Osteoblast (primary cell): ENCODE results near the gene CARD10. TPM values are rescaled to one million over a fixed set of nuclear protein-coding genes. Genes with fewer than 3 reads are reported as not detected.

Experiments used
- DNase-seq: peaks from one replicate; pipeline ENCODE4 v3.0.0; 2011; ENCODE audit warnings: low spot score, mixed read lengths; ENCODE audit not compliant: insufficient read length; ENCODE audit errors: missing footprints
- H2AFZ ChIP-seq: 2 replicates; pipeline ENCODE4 v1.6.0; 2011; ENCODE audit warnings: mild to moderate bottlenecking, low read length
- H3K27ac ChIP-seq: 2 replicates; pipeline ENCODE4 v1.5.1; 2011; ENCODE audit warnings: mild to moderate bottlenecking, low read depth, low read length, moderate library complexity
- H3K27me3 ChIP-seq: 2 replicates; pipeline ENCODE4 v1.6.0; 2012; ENCODE audit warnings: mild to moderate bottlenecking, control low read depth, inconsistent platforms, low read length, moderate library complexity; ENCODE audit not compliant: insufficient read depth
- H3K36me3 ChIP-seq: 2 replicates; pipeline ENCODE4 v1.5.1; 2011; ENCODE audit warnings: mild to moderate bottlenecking, low read length, control low read depth, moderate library complexity; ENCODE audit not compliant: insufficient read depth
- H3K4me1 ChIP-seq: 2 replicates; pipeline ENCODE4 v1.5.1; 2011; ENCODE audit warnings: mild to moderate bottlenecking, low read length, control low read depth, moderate library complexity; ENCODE audit not compliant: insufficient read depth
- H3K4me2 ChIP-seq: 2 replicates; pipeline ENCODE4 v1.6.0; 2011; ENCODE audit warnings: mild to moderate bottlenecking, low read length; ENCODE audit not compliant: insufficient read depth
- H3K4me3 ChIP-seq: fragments of 200-600 bp; sonication (generic); 3 replicates; pipeline ENCODE4 v1.5.1; 2012; ENCODE audit warnings: mild to moderate bottlenecking, low read length, inconsistent platforms; ENCODE audit not compliant: insufficient read depth
- H3K79me2 ChIP-seq: 2 replicates; pipeline ENCODE4 v1.6.0; 2012; ENCODE audit warnings: mild to moderate bottlenecking, low read length, control low read depth, inconsistent platforms; ENCODE audit not compliant: insufficient read depth
- H3K9me3 ChIP-seq: 2 replicates; pipeline ENCODE4 v1.5.1; 2011; ENCODE audit warnings: low read depth, low read length, control low read depth
- H4K20me1 ChIP-seq: 2 replicates; pipeline ENCODE4 v1.6.0; 2012; ENCODE audit warnings: mild to moderate bottlenecking, low read length, control low read depth; ENCODE audit not compliant: insufficient read depth
- total RNA-seq: library from RNA; depleted of rRNA; stranded (reverse); fragments of >200 nt; gene quantifications from 2 replicates; pipeline ENCODE4 v1.2.3, GENCODE V29; 2012
- TF ChIP-seq, protein P1 (sequence below): IDR thresholded peaks from 2 replicates; pipeline ENCODE4 v1.5.1; 2011; ENCODE audit warnings: mild to moderate bottlenecking, low read depth, low read length, moderate library complexity; ENCODE audit errors: extremely low read depth

The CARD10 gene
- total RNA-seq, 1 donor = 11.9 TPM

DNA sequence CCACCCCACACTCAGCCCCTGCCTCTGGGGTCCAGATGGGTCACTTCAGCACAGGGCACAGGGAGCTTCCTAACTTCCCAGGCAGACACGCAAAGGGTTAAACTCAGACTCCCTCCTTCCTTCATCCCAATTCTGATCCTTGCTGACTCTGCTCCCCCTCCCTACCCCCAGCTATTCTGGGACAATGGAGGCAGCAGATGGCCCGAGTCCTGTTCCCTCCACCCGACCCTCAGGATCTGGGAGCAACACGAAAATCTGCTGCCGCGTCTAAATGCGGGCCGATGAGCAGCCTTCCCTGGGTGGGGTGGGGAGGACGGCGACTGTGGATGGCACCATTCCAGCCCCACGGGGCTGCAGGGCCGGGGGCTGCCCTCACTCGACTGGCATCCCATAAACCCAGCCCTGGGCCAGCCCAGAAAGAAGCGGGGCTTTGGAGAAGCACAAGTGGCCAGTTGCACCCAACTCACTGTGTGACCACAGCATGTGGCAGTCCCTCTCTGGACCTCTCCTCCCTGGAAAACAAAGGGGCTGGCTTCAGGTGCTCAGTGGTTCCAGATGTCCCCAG is 51.7 kb downstream of the CARD10 start:
- H3K79me2 ChIP-seq = no peaks in the 10 kb centered on the region
- TF ChIP-seq, protein P1, sequence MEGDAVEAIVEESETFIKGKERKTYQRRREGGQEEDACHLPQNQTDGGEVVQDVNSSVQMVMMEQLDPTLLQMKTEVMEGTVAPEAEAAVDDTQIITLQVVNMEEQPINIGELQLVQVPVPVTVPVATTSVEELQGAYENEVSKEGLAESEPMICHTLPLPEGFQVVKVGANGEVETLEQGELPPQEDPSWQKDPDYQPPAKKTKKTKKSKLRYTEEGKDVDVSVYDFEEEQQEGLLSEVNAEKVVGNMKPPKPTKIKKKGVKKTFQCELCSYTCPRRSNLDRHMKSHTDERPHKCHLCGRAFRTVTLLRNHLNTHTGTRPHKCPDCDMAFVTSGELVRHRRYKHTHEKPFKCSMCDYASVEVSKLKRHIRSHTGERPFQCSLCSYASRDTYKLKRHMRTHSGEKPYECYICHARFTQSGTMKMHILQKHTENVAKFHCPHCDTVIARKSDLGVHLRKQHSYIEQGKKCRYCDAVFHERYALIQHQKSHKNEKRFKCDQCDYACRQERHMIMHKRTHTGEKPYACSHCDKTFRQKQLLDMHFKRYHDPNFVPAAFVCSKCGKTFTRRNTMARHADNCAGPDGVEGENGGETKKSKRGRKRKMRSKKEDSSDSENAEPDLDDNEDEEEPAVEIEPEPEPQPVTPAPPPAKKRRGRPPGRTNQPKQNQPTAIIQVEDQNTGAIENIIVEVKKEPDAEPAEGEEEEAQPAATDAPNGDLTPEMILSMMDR = no peak
- H4K20me1 ChIP-seq = no peaks in the 10 kb centered on the region
- peak; percentile 54 for DNase-seq
- H3K27me3 ChIP-seq = peaks cover 59% of the 10 kb centered on the region
- H3K9me3 ChIP-seq = no peaks in the 10 kb centered on the region
- H3K4me3 ChIP-seq = no peak overlapping the region
- H3K4me2 ChIP-seq = no peak overlapping the region
- no peak overlapping the region for H2AFZ ChIP-seq
- no peaks in the 10 kb centered on the region for H3K4me1 ChIP-seq
- H3K27ac ChIP-seq = no peak overlapping the region
- no peaks in the 10 kb centered on the region for H3K36me3 ChIP-seq

DNA sequence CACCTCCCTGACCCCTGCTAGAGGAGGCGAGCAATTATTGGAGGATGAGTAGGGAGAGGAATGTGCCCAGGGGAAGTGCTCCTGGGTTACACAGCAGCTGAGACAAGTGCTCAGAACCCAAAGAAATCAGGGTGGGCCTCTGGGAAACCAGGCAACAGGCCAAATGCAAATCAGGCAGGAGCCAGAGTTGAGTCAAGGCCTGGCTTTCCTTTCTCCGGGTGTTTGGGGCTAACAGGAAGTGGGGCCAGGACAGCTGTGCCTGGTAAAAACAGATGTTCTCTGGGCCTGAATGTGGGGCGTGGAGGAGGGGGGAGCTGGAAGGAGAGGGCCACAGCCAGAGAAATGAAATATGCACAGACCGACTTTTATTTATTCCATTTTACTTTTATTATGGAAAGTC is 55.0 kb downstream of the CARD10 start:
- Histone ChIP-seq H3K4me2 (no peak overlapping the region), H4K20me1 (no peaks in the 10 kb centered on the region), H3K4me1 (no peaks in the 10 kb centered on the region), H3K27me3 (peaks cover 46% of the 10 kb centered on the region), H2AFZ (no peak overlapping the region), H3K4me3 (no peak overlapping the region), H3K9me3 (no peaks in the 10 kb centered on the region), H3K36me3 (no peaks in the 10 kb centered on the region), H3K79me2 (no peaks in the 10 kb centered on the region), H3K27ac (no peak overlapping the region)
- TF ChIP-seq, protein P1 = no peak
- no peak for DNase-seq

DNA sequence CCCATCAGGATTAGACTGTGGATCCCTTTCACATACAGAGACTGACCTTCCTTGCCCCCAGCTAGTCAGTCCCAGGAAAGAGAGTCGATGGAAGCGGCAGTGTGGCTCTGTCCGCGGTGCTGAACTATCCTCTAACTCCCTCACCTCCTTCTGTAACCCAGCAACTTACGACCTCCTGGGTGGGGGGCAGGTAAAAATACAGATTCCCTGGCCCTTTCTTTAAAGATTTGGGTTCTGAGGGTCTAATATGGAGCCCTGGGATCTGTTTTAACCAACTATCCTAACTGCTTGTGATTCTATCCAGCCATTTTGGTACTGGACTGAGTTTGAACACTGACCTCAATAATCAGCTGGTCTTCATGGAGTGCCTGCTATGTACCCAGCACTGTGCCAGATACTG is 56.2 kb downstream of the CARD10 start:
- no peak overlapping the region for H3K4me2 ChIP-seq
- no peak for DNase-seq
- no peak overlapping the region for H2AFZ ChIP-seq
- H3K4me1 ChIP-seq = no peaks in the 10 kb centered on the region
- H3K79me2 ChIP-seq = no peaks in the 10 kb centered on the region
- H4K20me1 ChIP-seq = no peaks in the 10 kb centered on the region
- H3K27me3 ChIP-seq = peaks cover 49% of the 10 kb centered on the region
- H3K36me3 ChIP-seq = no peaks in the 10 kb centered on the region
- no peak overlapping the region for H3K4me3 ChIP-seq
- TF ChIP-seq, protein P1 = no peak
- no peaks in the 10 kb centered on the region for H3K9me3 ChIP-seq
- no peak overlapping the region for H3K27ac ChIP-seq

DNA sequence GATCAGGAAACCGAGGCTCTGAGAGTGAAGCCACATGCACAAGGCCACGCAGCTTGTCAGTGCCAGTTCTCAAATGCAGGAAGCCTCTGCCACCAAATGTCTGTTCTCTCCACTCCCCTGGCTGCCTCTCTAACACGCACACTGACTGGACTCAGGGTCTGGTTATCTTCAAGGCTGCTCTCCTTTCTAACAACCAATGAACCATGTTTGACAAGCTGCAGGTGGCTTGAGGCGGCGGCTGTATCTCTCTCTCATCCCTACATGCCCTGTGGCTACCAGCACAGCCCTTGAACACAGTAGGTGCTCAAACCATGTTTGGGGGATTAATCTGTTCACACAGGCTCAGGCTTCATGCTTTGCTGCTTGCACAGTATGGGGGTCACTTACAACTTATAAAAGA is 56.8 kb downstream of the CARD10 start:
- no peak overlapping the region for H3K4me2 ChIP-seq
- TF ChIP-seq, protein P1 = no peak
- DNase-seq = no peak
- no peak overlapping the region for H3K4me3 ChIP-seq
- no peak overlapping the region for H2AFZ ChIP-seq
- H3K27me3 ChIP-seq = peaks cover 46% of the 10 kb centered on the region
- no peaks in the 10 kb centered on the region for H3K4me1 ChIP-seq
- no peaks in the 10 kb centered on the region for H4K20me1 ChIP-seq
- no peaks in the 10 kb centered on the region for H3K36me3 ChIP-seq
- no peaks in the 10 kb centered on the region for H3K9me3 ChIP-seq
- H3K27ac ChIP-seq = no peak overlapping the region
- H3K79me2 ChIP-seq = no peaks in the 10 kb centered on the region
